Natural killer cell (primary cell): ENCODE results near the gene DCHS2. TPM values are rescaled to one million over a fixed set of nuclear protein-coding genes. Genes with fewer than 3 reads are reported as not detected.

Experiments used
- ATAC-seq, 3 donors: fragments of 150-1000 bp in 2 of 3; fragments of 200-7000 bp in 1 of 3; cut with Tn5 transposase; 1 replicate in 1 of 3; 2 replicates in 2 of 3; pipeline ENCODE4 v1.10.0; 2021; ENCODE audit warnings: mild to moderate bottlenecking in 2 of 3, moderate library complexity in 2 of 3
- DNase-seq, 2 donors: peaks; one replicate each; pipeline versions ENCODE4 v3.0.0 to v3.0.0-alpha.2; 2013 to 2021; ENCODE audit warnings: mixed read lengths in 1 of 2
- H3K27ac ChIP-seq: one replicate; pipeline ENCODE4 v1.5.1; 2013; ENCODE audit warnings: mild to moderate bottlenecking, low read length
- H3K27me3 ChIP-seq: one replicate; pipeline ENCODE4 v1.6.1; 2013; ENCODE audit warnings: low read length; ENCODE audit not compliant: control insufficient read depth, insufficient read depth
- H3K36me3 ChIP-seq: one replicate; pipeline ENCODE4 v1.6.1; 2013; ENCODE audit warnings: low read length; ENCODE audit not compliant: control insufficient read depth, insufficient read depth
- H3K4me1 ChIP-seq: one replicate; pipeline ENCODE4 v1.6.1; 2013; ENCODE audit warnings: low read length; ENCODE audit not compliant: control insufficient read depth, insufficient read depth
- H3K4me3 ChIP-seq: one replicate; pipeline ENCODE4 v1.5.1; 2013; ENCODE audit warnings: low read length
- H3K9me3 ChIP-seq: one replicate; pipeline ENCODE4 v1.6.1; 2013; ENCODE audit warnings: low read length; ENCODE audit not compliant: control insufficient read depth, insufficient read depth
- H3K27ac Mint-ChIP-seq, 2 donors: one replicate each; pipeline ENCODE4 v1.8.0; 2022; ENCODE audit warnings: mild to moderate bottlenecking in 2 of 2, mixed read lengths in 2 of 2, moderate library complexity in 1 of 2
- H3K27me3 Mint-ChIP-seq, 2 donors: one replicate each; pipeline ENCODE4 v1.8.0; 2022; ENCODE audit warnings: low read depth in 2 of 2, mixed read lengths in 2 of 2
- H3K36me3 Mint-ChIP-seq: one replicate; pipeline ENCODE4 v1.8.0; 2022; ENCODE audit warnings: mixed read lengths
- H3K4me1 Mint-ChIP-seq, 2 donors: one replicate each; pipeline ENCODE4 v1.8.0; 2022; ENCODE audit warnings: mixed read lengths in 2 of 2
- H3K4me3 Mint-ChIP-seq: one replicate; pipeline ENCODE4 v1.8.0; 2022; ENCODE audit warnings: mild to moderate bottlenecking, moderate library complexity, mixed read lengths
- H3K9me3 Mint-ChIP-seq, 2 donors: one replicate each; pipeline ENCODE4 v1.8.0; 2022; ENCODE audit warnings: mixed read lengths in 2 of 2
- WGBS: methylation state at CpG from one replicate; pipeline ENCODE4 v1.1.7; 2013; ENCODE audit warnings: missing lambda C conversion rate; ENCODE audit not compliant: insufficient coverage; 5-methylcytosine and 5-hydroxymethylcytosine counted together
- intact Hi-C: fragments of 100-400 bp; cut with micrococcal nuclease; formaldehyde crosslinking; loops from one replicate; pipeline ENCODE4 v1.14.2; 2022
- total RNA-seq, 4 donors: library from RNA; stranded (reverse); fragments of 120-200 nt in 1 of 4; gene quantifications; one replicate each; pipeline versions ENCODE4 v1.2.3 to v1.2.4, GENCODE V29; 2013 to 2022
- TF ChIP-seq, protein P1 (sequence below): fragments of 200-600 bp; IDR thresholded peaks from one replicate; pipeline ENCODE4 v1.8.0; 2022; ENCODE audit warnings: antibody characterized with exemption

DCHS2 gene
- total RNA-seq, 3 donors from 2014 or later (not counting 1 experiment from before 2014, with no cell fraction given): not detected

DNA sequence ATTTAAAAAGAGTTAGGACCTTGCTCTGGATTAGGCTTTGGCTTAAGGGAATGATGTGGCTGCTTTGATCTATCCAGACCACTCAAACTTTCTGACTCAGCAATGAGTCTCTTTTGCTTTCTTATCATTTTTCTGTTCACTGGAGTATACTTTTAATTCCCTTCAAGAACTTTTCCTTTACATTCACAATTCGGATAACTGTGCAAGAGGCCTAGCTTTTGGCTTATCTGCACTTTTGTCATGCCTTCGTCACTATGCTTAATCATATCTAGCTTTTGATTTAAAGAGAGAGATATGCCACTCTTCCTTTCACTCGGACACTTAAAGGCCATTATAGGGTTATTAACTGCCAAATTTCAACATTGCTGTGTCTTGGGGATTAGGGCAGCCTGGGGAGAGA is 147.9 kb downstream of the DCHS2 start:
- no peak for ATAC-seq
- TF ChIP-seq, protein P1, sequence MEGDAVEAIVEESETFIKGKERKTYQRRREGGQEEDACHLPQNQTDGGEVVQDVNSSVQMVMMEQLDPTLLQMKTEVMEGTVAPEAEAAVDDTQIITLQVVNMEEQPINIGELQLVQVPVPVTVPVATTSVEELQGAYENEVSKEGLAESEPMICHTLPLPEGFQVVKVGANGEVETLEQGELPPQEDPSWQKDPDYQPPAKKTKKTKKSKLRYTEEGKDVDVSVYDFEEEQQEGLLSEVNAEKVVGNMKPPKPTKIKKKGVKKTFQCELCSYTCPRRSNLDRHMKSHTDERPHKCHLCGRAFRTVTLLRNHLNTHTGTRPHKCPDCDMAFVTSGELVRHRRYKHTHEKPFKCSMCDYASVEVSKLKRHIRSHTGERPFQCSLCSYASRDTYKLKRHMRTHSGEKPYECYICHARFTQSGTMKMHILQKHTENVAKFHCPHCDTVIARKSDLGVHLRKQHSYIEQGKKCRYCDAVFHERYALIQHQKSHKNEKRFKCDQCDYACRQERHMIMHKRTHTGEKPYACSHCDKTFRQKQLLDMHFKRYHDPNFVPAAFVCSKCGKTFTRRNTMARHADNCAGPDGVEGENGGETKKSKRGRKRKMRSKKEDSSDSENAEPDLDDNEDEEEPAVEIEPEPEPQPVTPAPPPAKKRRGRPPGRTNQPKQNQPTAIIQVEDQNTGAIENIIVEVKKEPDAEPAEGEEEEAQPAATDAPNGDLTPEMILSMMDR: no peak
- Histone ChIP-seq H3K27me3 (no peaks in the 10 kb centered on the region), H3K27ac (no peak overlapping the region), H3K4me3 (no peak overlapping the region), H3K4me1 (no peaks in the 10 kb centered on the region), H3K9me3 (no peaks in the 10 kb centered on the region), H3K36me3 (no peaks in the 10 kb centered on the region)
- Mint-ChIP-seq H3K27ac (no peak overlapping the region), H3K9me3 (no peaks in the 10 kb centered on the region), H3K4me1 (no peaks in the 10 kb centered on the region), H3K36me3 (no peaks in the 10 kb centered on the region), H3K4me3 (no peak overlapping the region), H3K27me3 (peaks cover 6 to 8% of the 10 kb centered on the region in 2 donors)
- DNase-seq: no peak
- intact Hi-C loops: no loop called here
- 97% methylated on average over 3 of the region's 3 CpGs for WGBS

GRCh38 chr4:154341448-154341847 is 150.2 kb downstream of the DCHS2 start:
- Mint-ChIP-seq H3K9me3 (no peaks in the 10 kb centered on the region), H3K4me1 (no peaks in the 10 kb centered on the region), H3K27me3 (peaks cover 3 to 8% of the 10 kb centered on the region in 2 donors), H3K4me3 (no peak overlapping the region), H3K36me3 (no peaks in the 10 kb centered on the region), H3K27ac (no peak overlapping the region)
- Histone ChIP-seq H3K9me3 (no peaks in the 10 kb centered on the region), H3K36me3 (no peaks in the 10 kb centered on the region), H3K4me3 (no peak overlapping the region), H3K27ac (no peak overlapping the region), H3K27me3 (no peaks in the 10 kb centered on the region), H3K4me1 (no peaks in the 10 kb centered on the region)
- ATAC-seq: no peak
- TF ChIP-seq, protein P1: no peak
- intact Hi-C loops: no loop called here
- WGBS: 100% methylated on average over 2 of the region's 3 CpGs
- no peak for DNase-seq

- ATAC-seq (no peak), DNase-seq (no peak)
- no peak overlapping the region for H3K4me3 ChIP-seq
- Mint-ChIP-seq H3K4me3 (no peak overlapping the region), H3K4me1 (peaks cover 5 to 11% of the 10 kb centered on the region in 2 donors), H3K36me3 (no peaks in the 10 kb centered on the region), H3K9me3 (no peaks in the 10 kb centered on the region), H3K27ac (no peak overlapping the region), H3K27me3 (peaks cover 3 to 7% of the 10 kb centered on the region in 2 donors)
- TF ChIP-seq, protein P1: no peak
- peaks cover 12% of the 10 kb centered on the region for H3K27me3 ChIP-seq
- no peaks in the 10 kb centered on the region for H3K9me3 ChIP-seq
- H3K36me3 ChIP-seq: no peaks in the 10 kb centered on the region
- no peak overlapping the region for H3K27ac ChIP-seq
- intact Hi-C loops: no loop called here
- WGBS: 95% methylated on average over 2 of the region's 2 CpGs
- H3K4me1 ChIP-seq: peaks cover 7% of the 10 kb centered on the region
These were observed 156.0 kb downstream of the DCHS2 start for GRCh38 chr4:154335588-154335987.
